WTC11 (cell line): ENCODE data around the gene BICD2. TPM values are rescaled to one million over a fixed set of nuclear protein-coding genes. Genes with fewer than 3 reads are reported as not detected.

Source experiments
- ATAC-seq: fragments of 200-7000 bp; cut with Tn5 transposase; 2 replicates; pipeline ENCODE4 v1.10.0; 2021; ENCODE audit warnings: mild to moderate bottlenecking, moderate library complexity
- CTCF ChIA-PET: fragments of 300-600 bp; sonication (Branson Sonifier 250); formaldehyde crosslinking; loops from one replicate; lab custom pipeline; 2021; ENCODE audit warnings: antibody characterized with exemption; lab: Charles Lee
- POLR2A ChIA-PET: fragments of 350-600 bp; sonication (Branson Sonifier 250); formaldehyde crosslinking; loops from one replicate; lab custom pipeline; 2021; ENCODE audit warnings: antibody characterized with exemption; lab: Charles Lee
- DNase-seq: peaks from one replicate; pipeline ENCODE4 v3.0.0; 2021; ENCODE audit warnings: low spot score
- H3K27ac Mint-ChIP-seq: 2 replicates; pipeline ENCODE4 v1.8.0; 2021; ENCODE audit warnings: mixed read lengths
- H3K27me3 Mint-ChIP-seq: 2 replicates; pipeline ENCODE4 v1.8.0; 2021; ENCODE audit warnings: low read depth, mild to moderate bottlenecking, moderate library complexity, mixed read lengths
- H3K36me3 Mint-ChIP-seq: 2 replicates; pipeline ENCODE4 v1.8.0; 2021; ENCODE audit warnings: mixed read lengths
- H3K4me1 Mint-ChIP-seq: 2 replicates; pipeline ENCODE4 v1.8.0; 2022; ENCODE audit warnings: mixed read lengths
- H3K4me3 Mint-ChIP-seq: 2 replicates; pipeline ENCODE4 v1.8.0; 2021; ENCODE audit warnings: mild to moderate bottlenecking, moderate library complexity, mixed read lengths
- H3K9me3 Mint-ChIP-seq: 2 replicates; pipeline ENCODE4 v1.8.0; 2021; ENCODE audit warnings: mixed read lengths
- AFF4 ChIP-seq: sonication (generic); formaldehyde crosslinking; IDR thresholded peaks from 2 replicates; pipeline ENCODE4 v1.8.1; 2023; ENCODE audit warnings: mild to moderate bottlenecking, missing genetic modification reagents, borderline replicate concordance
- ATF1 ChIP-seq: sonication (generic); formaldehyde crosslinking; IDR thresholded peaks from 2 replicates; pipeline ENCODE4 v1.8.1; 2023; ENCODE audit warnings: mild to moderate bottlenecking, moderate library complexity, missing genetic modification reagents
- EMX1 ChIP-seq: fragments of 250-450 bp; sonication (Bioruptor Pico); IDR thresholded peaks from 2 replicates; pipeline ENCODE4 v1.8.0; 2021; ENCODE audit warnings: mild to moderate bottlenecking
- NFE2L1 ChIP-seq: sonication (generic); formaldehyde crosslinking; IDR thresholded peaks from 2 replicates; pipeline ENCODE4 v1.8.1; 2023; ENCODE audit warnings: missing genetic modification reagents
- NR1H2 ChIP-seq: sonication (generic); formaldehyde crosslinking; IDR thresholded peaks from 2 replicates; pipeline ENCODE4 v1.9.0; 2021; ENCODE audit warnings: mild to moderate bottlenecking, moderate library complexity, missing genetic modification reagents
- OVOL2 ChIP-seq: fragments of 250-450 bp; sonication (Bioruptor Pico); IDR thresholded peaks from 2 replicates; pipeline ENCODE4 v1.9.0; 2021; ENCODE audit warnings: mild to moderate bottlenecking, borderline replicate concordance
- PRRX2 ChIP-seq: fragments of 250-450 bp; sonication (Bioruptor Pico); IDR thresholded peaks from 2 replicates; pipeline ENCODE4 v1.8.0; 2021; ENCODE audit warnings: mild to moderate bottlenecking
- ZNF138 ChIP-seq: sonication (generic); formaldehyde crosslinking; conservative IDR thresholded peaks from 2 replicates; pipeline ENCODE4 v1.8.1; 2022; ENCODE audit warnings: mild to moderate bottlenecking, moderate library complexity, missing genetic modification reagents
- ZNF232 ChIP-seq: sonication (generic); formaldehyde crosslinking; IDR thresholded peaks from 2 replicates; pipeline ENCODE4 v1.8.0; 2022; ENCODE audit warnings: mild to moderate bottlenecking, missing genetic modification reagents
- total RNA-seq: library from RNA; stranded (reverse); gene quantifications from 3 replicates; pipeline ENCODE4 v1.2.3, GENCODE V29; 2021
- TF ChIP-seq, protein P1 (sequence below): sonication (generic); formaldehyde crosslinking; IDR thresholded peaks from 2 replicates; pipeline ENCODE4 v1.8.0; 2023; ENCODE audit warnings: missing genetic modification reagents, mild to moderate bottlenecking, borderline replicate concordance
- TF ChIP-seq, protein P2 (sequence below): sonication (generic); formaldehyde crosslinking; IDR thresholded peaks from 2 replicates; pipeline ENCODE4 v1.8.1; 2022; ENCODE audit warnings: missing genetic modification reagents, borderline replicate concordance

The BICD2 gene
- total RNA-seq, 1 experiment from 2014 or later: 38.7 TPM

GRCh38 chr9:92736563-92737215, 27.9 kb downstream of the BICD2 start:
- ChIA-PET POLR2A (no interaction called here), CTCF (no interaction called here)
- peaks cover 68% of the 10 kb centered on the region for H3K4me1 Mint-ChIP-seq
- DNase-seq (no peak), ATAC-seq (no peak)
- H3K27ac Mint-ChIP-seq: no peak overlapping the region
- no peaks in the 10 kb centered on the region for H3K9me3 Mint-ChIP-seq
- TF ChIP-seq AFF4 (no peak), NR1H2 (CRISPR knock-in tag) (no peak), ZNF138 (no peak)
- TF ChIP-seq, protein P1, sequence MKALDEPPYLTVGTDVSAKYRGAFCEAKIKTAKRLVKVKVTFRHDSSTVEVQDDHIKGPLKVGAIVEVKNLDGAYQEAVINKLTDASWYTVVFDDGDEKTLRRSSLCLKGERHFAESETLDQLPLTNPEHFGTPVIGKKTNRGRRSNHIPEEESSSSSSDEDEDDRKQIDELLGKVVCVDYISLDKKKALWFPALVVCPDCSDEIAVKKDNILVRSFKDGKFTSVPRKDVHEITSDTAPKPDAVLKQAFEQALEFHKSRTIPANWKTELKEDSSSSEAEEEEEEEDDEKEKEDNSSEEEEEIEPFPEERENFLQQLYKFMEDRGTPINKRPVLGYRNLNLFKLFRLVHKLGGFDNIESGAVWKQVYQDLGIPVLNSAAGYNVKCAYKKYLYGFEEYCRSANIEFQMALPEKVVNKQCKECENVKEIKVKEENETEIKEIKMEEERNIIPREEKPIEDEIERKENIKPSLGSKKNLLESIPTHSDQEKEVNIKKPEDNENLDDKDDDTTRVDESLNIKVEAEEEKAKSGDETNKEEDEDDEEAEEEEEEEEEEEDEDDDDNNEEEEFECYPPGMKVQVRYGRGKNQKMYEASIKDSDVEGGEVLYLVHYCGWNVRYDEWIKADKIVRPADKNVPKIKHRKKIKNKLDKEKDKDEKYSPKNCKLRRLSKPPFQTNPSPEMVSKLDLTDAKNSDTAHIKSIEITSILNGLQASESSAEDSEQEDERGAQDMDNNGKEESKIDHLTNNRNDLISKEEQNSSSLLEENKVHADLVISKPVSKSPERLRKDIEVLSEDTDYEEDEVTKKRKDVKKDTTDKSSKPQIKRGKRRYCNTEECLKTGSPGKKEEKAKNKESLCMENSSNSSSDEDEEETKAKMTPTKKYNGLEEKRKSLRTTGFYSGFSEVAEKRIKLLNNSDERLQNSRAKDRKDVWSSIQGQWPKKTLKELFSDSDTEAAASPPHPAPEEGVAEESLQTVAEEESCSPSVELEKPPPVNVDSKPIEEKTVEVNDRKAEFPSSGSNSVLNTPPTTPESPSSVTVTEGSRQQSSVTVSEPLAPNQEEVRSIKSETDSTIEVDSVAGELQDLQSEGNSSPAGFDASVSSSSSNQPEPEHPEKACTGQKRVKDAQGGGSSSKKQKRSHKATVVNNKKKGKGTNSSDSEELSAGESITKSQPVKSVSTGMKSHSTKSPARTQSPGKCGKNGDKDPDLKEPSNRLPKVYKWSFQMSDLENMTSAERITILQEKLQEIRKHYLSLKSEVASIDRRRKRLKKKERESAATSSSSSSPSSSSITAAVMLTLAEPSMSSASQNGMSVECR (CRISPR knock-in tag): no peak
- H3K4me3 Mint-ChIP-seq: no peak overlapping the region
- no peaks in the 10 kb centered on the region for H3K36me3 Mint-ChIP-seq
- no peaks in the 10 kb centered on the region for H3K27me3 Mint-ChIP-seq

GRCh38 chr9:92735636-92736562, 28.7 kb downstream of the BICD2 start:
- Mint-ChIP-seq H3K4me1 (peaks cover 60% of the 10 kb centered on the region), H3K4me3 (no peak overlapping the region), H3K27ac (no peak overlapping the region), H3K27me3 (no peaks in the 10 kb centered on the region), H3K36me3 (no peaks in the 10 kb centered on the region), H3K9me3 (no peaks in the 10 kb centered on the region)
- DNase-seq (no peak), ATAC-seq (no peak)
- CTCF ChIA-PET: no interaction called here
- TF ChIP-seq, protein P2, sequence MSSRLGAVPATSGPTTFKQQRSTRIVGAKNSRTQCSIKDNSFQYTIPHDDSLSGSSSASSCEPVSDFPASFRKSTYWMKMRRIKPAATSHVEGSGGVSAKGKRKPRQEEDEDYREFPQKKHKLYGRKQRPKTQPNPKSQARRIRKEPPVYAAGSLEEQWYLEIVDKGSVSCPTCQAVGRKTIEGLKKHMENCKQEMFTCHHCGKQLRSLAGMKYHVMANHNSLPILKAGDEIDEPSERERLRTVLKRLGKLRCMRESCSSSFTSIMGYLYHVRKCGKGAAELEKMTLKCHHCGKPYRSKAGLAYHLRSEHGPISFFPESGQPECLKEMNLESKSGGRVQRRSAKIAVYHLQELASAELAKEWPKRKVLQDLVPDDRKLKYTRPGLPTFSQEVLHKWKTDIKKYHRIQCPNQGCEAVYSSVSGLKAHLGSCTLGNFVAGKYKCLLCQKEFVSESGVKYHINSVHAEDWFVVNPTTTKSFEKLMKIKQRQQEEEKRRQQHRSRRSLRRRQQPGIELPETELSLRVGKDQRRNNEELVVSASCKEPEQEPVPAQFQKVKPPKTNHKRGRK (CRISPR knock-in tag): no peak
- no peak for TF ChIP-seq ZNF232 (CRISPR knock-in tag)
- POLR2A ChIA-PET: no interaction called here

GRCh38 chr9:92734931-92735635, 29.6 kb downstream of the BICD2 start:
- no peak for DNase-seq
- H3K27me3 Mint-ChIP-seq: no peaks in the 10 kb centered on the region
- no peak overlapping the region for H3K4me3 Mint-ChIP-seq
- POLR2A ChIA-PET: no interaction called here
- ATAC-seq: no peak
- H3K27ac Mint-ChIP-seq: peak overlapping the region; percentile 47
- no peak for TF ChIP-seq EMX1 (CRISPR knock-in tag)
- no peak for TF ChIP-seq PRRX2
- TF ChIP-seq OVOL2 (CRISPR knock-in tag): no peak
- TF ChIP-seq NFE2L1 (CRISPR knock-in tag): no peak
- no peak for TF ChIP-seq ATF1 (CRISPR knock-in tag)
- no peaks in the 10 kb centered on the region for H3K9me3 Mint-ChIP-seq
- CTCF ChIA-PET: no interaction called here
- H3K4me1 Mint-ChIP-seq: peaks cover 52% of the 10 kb centered on the region
- H3K36me3 Mint-ChIP-seq: no peaks in the 10 kb centered on the region
